WTC11 (cell line): ENCODE data around the gene PRKCB. TPM values are rescaled to one million over a fixed set of nuclear protein-coding genes. Genes with fewer than 3 reads are reported as not detected.

Experiments
- ATAC-seq: fragments of 200-7000 bp; cut with Tn5 transposase; 2 replicates; pipeline ENCODE4 v1.10.0; 2021; ENCODE audit warnings: mild to moderate bottlenecking, moderate library complexity
- CTCF ChIA-PET: fragments of 300-600 bp; sonication (Branson Sonifier 250); formaldehyde crosslinking; loops from one replicate; lab custom pipeline; 2021; ENCODE audit warnings: antibody characterized with exemption; lab: Charles Lee
- POLR2A ChIA-PET: fragments of 350-600 bp; sonication (Branson Sonifier 250); formaldehyde crosslinking; loops from one replicate; lab custom pipeline; 2021; ENCODE audit warnings: antibody characterized with exemption; lab: Charles Lee
- DNase-seq: peaks from one replicate; pipeline ENCODE4 v3.0.0; 2021; ENCODE audit warnings: low spot score
- H3K27ac Mint-ChIP-seq: 2 replicates; pipeline ENCODE4 v1.8.0; 2021; ENCODE audit warnings: mixed read lengths
- H3K27me3 Mint-ChIP-seq: 2 replicates; pipeline ENCODE4 v1.8.0; 2021; ENCODE audit warnings: low read depth, mild to moderate bottlenecking, moderate library complexity, mixed read lengths
- H3K36me3 Mint-ChIP-seq: 2 replicates; pipeline ENCODE4 v1.8.0; 2021; ENCODE audit warnings: mixed read lengths
- H3K4me1 Mint-ChIP-seq: 2 replicates; pipeline ENCODE4 v1.8.0; 2022; ENCODE audit warnings: mixed read lengths
- H3K4me3 Mint-ChIP-seq: 2 replicates; pipeline ENCODE4 v1.8.0; 2021; ENCODE audit warnings: mild to moderate bottlenecking, moderate library complexity, mixed read lengths
- H3K9me3 Mint-ChIP-seq: 2 replicates; pipeline ENCODE4 v1.8.0; 2021; ENCODE audit warnings: mixed read lengths
- ESRRA ChIP-seq: sonication (generic); formaldehyde crosslinking; IDR thresholded peaks from 2 replicates; pipeline ENCODE4 v1.8.1; 2022; ENCODE audit warnings: mild to moderate bottlenecking, missing genetic modification reagents, borderline replicate concordance
- NR3C1 ChIP-seq: sonication (generic); formaldehyde crosslinking; conservative IDR thresholded peaks from 2 replicates; pipeline ENCODE4 v1.8.1; 2023; ENCODE audit warnings: low read depth, mild to moderate bottlenecking, missing genetic modification reagents
- PRRX2 ChIP-seq: fragments of 250-450 bp; sonication (Bioruptor Pico); IDR thresholded peaks from 2 replicates; pipeline ENCODE4 v1.8.0; 2021; ENCODE audit warnings: mild to moderate bottlenecking
- SMAD3 ChIP-seq: sonication (generic); formaldehyde crosslinking; IDR thresholded peaks from 2 replicates; pipeline ENCODE4 v1.8.0; 2022; ENCODE audit warnings: missing genetic modification reagents, mild to moderate bottlenecking, borderline replicate concordance
- SMAD4 ChIP-seq: sonication (generic); formaldehyde crosslinking; IDR thresholded peaks from 2 replicates; pipeline ENCODE4 v1.8.0; 2022; ENCODE audit warnings: mild to moderate bottlenecking, missing genetic modification reagents
- TEAD1 ChIP-seq: sonication (generic); formaldehyde crosslinking; IDR thresholded peaks from 2 replicates; pipeline ENCODE4 v1.8.0; 2022; ENCODE audit warnings: mild to moderate bottlenecking, missing genetic modification reagents
- ZBTB21 ChIP-seq: sonication (generic); formaldehyde crosslinking; IDR thresholded peaks from 2 replicates; pipeline ENCODE4 v1.8.1; 2023; ENCODE audit warnings: mild to moderate bottlenecking, missing genetic modification reagents, borderline replicate concordance
- ZNF396 ChIP-seq: fragments of 250-450 bp; sonication (Bioruptor Pico); IDR thresholded peaks from 2 replicates; pipeline ENCODE4 v1.8.0; 2021; ENCODE audit warnings: mild to moderate bottlenecking, moderate library complexity, borderline replicate concordance
- ZNF416 ChIP-seq: fragments of 250-450 bp; sonication (Bioruptor Pico); IDR thresholded peaks from 2 replicates; pipeline ENCODE4 v1.9.0; 2021; ENCODE audit warnings: mild to moderate bottlenecking, inconsistent platforms
- ZNF671 ChIP-seq: fragments of 250-450 bp; sonication (Bioruptor Pico); IDR thresholded peaks from 2 replicates; pipeline ENCODE4 v1.8.0; 2021; ENCODE audit warnings: mild to moderate bottlenecking
- total RNA-seq: library from RNA; stranded (reverse); gene quantifications from 3 replicates; pipeline ENCODE4 v1.2.3, GENCODE V29; 2021
- TF ChIP-seq, protein P1 (sequence below): sonication (generic); formaldehyde crosslinking; IDR thresholded peaks from 2 replicates; pipeline ENCODE4 v1.8.1; 2023; ENCODE audit warnings: mild to moderate bottlenecking, missing genetic modification reagents
- TF ChIP-seq, protein P2 (sequence below): sonication (generic); formaldehyde crosslinking; IDR thresholded peaks from 2 replicates; pipeline ENCODE4 v1.8.0; 2022; ENCODE audit warnings: missing genetic modification reagents
- TF ChIP-seq, protein P3 (sequence below): fragments of 250-450 bp; sonication (Bioruptor Pico); IDR thresholded peaks from 2 replicates; pipeline ENCODE4 v1.9.0; 2021; ENCODE audit warnings: mild to moderate bottlenecking
- TF ChIP-seq, protein P4 (sequence below): sonication (generic); formaldehyde crosslinking; conservative IDR thresholded peaks from 2 replicates; pipeline ENCODE4 v1.8.1; 2022; ENCODE audit warnings: mild to moderate bottlenecking, missing genetic modification reagents
- TF ChIP-seq, protein P5 (sequence below): fragments of 200-600 bp; IDR thresholded peaks from 2 replicates; pipeline ENCODE4 v1.8.0; 2022; ENCODE audit warnings: antibody characterized with exemption
- TF ChIP-seq, protein P6 (sequence below): sonication (generic); formaldehyde crosslinking; IDR thresholded peaks from 2 replicates; pipeline ENCODE4 v1.8.0; 2023; ENCODE audit warnings: mild to moderate bottlenecking, missing genetic modification reagents

Gene PRKCB
- total RNA-seq, 1 experiment from 2014 or later = 6.9 TPM

DNA sequence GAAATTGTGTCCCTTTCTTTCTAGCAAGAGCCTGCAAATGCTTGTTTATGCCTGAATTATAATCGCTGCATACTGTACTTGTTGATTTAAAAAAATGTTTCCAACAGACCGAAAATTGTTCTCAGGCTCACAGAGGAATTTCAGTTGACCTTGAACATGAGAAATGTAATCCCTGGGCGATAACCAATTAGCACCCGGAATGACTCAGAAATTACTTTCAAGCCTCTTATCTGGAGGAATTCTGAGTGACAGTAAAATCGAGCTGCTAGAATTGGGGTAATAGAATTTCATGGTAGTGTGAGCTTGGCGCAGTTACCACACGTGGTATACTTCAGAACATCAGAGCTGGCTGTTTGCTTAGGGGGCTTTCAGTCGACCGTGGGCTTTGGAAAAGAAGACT is 281.2 kb downstream of the PRKCB start (continued):
- TF ChIP-seq, protein P1, sequence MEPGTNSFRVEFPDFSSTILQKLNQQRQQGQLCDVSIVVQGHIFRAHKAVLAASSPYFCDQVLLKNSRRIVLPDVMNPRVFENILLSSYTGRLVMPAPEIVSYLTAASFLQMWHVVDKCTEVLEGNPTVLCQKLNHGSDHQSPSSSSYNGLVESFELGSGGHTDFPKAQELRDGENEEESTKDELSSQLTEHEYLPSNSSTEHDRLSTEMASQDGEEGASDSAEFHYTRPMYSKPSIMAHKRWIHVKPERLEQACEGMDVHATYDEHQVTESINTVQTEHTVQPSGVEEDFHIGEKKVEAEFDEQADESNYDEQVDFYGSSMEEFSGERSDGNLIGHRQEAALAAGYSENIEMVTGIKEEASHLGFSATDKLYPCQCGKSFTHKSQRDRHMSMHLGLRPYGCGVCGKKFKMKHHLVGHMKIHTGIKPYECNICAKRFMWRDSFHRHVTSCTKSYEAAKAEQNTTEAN (CRISPR knock-in tag) = no peak

DNA sequence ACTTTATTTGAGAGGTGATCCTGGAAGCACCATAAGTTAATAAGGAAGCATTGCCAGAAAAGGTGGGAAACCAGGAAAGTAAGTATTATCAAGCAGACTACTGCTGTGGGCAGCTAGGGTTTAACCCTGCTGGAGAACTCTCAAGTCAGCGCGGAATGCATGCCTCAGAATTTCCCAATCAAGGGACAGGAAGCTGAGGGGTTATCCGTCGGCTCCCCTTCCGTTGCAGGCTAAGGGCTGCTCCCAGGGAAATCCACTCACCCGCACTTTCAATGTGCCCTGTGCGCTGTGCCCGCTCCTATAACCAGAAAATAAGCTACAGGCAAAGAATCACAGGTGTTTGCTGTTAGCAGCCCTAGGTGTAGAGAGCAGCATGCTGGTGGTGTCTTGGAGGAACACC is 281.9 kb downstream of the PRKCB start:
- no peak overlapping the region for H3K4me3 Mint-ChIP-seq
- TF ChIP-seq, protein P2, sequence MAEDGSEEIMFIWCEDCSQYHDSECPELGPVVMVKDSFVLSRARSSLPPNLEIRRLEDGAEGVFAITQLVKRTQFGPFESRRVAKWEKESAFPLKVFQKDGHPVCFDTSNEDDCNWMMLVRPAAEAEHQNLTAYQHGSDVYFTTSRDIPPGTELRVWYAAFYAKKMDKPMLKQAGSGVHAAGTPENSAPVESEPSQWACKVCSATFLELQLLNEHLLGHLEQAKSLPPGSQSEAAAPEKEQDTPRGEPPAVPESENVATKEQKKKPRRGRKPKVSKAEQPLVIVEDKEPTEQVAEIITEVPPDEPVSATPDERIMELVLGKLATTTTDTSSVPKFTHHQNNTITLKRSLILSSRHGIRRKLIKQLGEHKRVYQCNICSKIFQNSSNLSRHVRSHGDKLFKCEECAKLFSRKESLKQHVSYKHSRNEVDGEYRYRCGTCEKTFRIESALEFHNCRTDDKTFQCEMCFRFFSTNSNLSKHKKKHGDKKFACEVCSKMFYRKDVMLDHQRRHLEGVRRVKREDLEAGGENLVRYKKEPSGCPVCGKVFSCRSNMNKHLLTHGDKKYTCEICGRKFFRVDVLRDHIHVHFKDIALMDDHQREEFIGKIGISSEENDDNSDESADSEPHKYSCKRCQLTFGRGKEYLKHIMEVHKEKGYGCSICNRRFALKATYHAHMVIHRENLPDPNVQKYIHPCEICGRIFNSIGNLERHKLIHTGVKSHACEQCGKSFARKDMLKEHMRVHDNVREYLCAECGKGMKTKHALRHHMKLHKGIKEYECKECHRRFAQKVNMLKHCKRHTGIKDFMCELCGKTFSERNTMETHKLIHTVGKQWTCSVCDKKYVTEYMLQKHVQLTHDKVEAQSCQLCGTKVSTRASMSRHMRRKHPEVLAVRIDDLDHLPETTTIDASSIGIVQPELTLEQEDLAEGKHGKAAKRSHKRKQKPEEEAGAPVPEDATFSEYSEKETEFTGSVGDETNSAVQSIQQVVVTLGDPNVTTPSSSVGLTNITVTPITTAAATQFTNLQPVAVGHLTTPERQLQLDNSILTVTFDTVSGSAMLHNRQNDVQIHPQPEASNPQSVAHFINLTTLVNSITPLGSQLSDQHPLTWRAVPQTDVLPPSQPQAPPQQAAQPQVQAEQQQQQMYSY (CRISPR knock-in tag) = peak; percentile 75
- TF ChIP-seq ZBTB21 (CRISPR knock-in tag) = no peak
- TF ChIP-seq, all 79 proteins: peak for 1
- peaks cover 7% of the 10 kb centered on the region; the same call in 1 of the 2 replicates for H3K36me3 Mint-ChIP-seq
- H3K27ac Mint-ChIP-seq = no peak overlapping the region
- no peaks in the 10 kb centered on the region; the same call in 1 of the 2 replicates for H3K27me3 Mint-ChIP-seq
- DNase-seq (no peak), ATAC-seq (peak; percentile 83)
- ChIA-PET POLR2A (interaction anchor here (0.6 kb wide), 1 partner anchor 44 kb away, joined by 3 read pairs; no protein-coding TSS in a partner anchor), CTCF (interaction anchor here (0.8 to 2.1 kb wide), 7 partner anchors 20 to 390 kb away, joined by 3 to 10 read pairs (median 4); no protein-coding TSS in a partner anchor)
- peaks cover 11% of the 10 kb centered on the region for H3K9me3 Mint-ChIP-seq
- H3K4me1 Mint-ChIP-seq = peaks cover 49% of the 10 kb centered on the region

DNA sequence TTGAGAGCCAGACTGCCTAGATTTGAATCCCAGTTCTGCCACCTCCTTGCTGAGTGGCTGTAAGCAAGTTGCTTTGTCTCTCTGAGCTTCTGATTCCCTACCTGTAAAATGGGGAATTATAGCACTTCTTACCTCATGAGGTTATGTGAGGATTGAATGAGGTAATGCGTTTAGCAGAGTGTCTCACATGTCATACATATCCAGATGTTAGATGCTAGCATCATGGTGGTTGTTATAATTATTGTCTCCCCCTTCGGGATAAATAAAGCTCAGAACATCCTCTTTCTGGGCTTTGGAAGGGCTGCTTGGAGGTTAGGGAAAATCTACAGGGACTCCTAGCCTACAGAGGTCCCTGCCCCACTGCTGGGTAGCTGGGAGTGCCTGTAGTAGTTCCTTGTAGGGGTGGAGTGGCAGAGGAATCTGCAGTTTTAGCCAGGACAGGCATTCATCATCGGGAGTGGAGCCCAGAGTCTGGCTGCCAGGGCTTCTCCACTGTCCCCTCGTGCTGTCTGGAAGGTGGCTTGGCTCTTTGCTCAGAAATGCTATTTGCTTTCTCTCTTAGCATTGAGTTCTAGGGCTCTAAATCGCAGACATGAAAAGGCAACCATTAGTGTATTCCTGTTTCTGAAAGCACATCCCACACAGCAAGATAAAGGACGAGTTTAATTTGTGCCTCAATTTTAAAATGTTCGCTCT is 282.5 kb downstream of the PRKCB start:
- no peak for DNase-seq
- no peaks in the 10 kb centered on the region; the same call in 1 of the 2 replicates for H3K27me3 Mint-ChIP-seq
- POLR2A ChIA-PET = interaction anchor here (0.6 kb wide), 1 partner anchor 45 kb away, joined by 3 read pairs; no protein-coding TSS in a partner anchor
- H3K4me1 Mint-ChIP-seq = peaks cover 43% of the 10 kb centered on the region
- ATAC-seq = peak; percentile 39
- CTCF ChIA-PET = interaction anchor here (0.8 to 2.1 kb wide), 7 partner anchors 20 to 390 kb away, joined by 3 to 10 read pairs (median 4); no protein-coding TSS in a partner anchor
- peaks cover 7% of the 10 kb centered on the region; the same call in 1 of the 2 replicates for H3K36me3 Mint-ChIP-seq
- peaks cover 11% of the 10 kb centered on the region for H3K9me3 Mint-ChIP-seq
- peak overlapping the region; percentile 64; the same call in 1 of the 2 replicates for H3K27ac Mint-ChIP-seq
- no peak overlapping the region for H3K4me3 Mint-ChIP-seq
- TF ChIP-seq, protein P3, sequence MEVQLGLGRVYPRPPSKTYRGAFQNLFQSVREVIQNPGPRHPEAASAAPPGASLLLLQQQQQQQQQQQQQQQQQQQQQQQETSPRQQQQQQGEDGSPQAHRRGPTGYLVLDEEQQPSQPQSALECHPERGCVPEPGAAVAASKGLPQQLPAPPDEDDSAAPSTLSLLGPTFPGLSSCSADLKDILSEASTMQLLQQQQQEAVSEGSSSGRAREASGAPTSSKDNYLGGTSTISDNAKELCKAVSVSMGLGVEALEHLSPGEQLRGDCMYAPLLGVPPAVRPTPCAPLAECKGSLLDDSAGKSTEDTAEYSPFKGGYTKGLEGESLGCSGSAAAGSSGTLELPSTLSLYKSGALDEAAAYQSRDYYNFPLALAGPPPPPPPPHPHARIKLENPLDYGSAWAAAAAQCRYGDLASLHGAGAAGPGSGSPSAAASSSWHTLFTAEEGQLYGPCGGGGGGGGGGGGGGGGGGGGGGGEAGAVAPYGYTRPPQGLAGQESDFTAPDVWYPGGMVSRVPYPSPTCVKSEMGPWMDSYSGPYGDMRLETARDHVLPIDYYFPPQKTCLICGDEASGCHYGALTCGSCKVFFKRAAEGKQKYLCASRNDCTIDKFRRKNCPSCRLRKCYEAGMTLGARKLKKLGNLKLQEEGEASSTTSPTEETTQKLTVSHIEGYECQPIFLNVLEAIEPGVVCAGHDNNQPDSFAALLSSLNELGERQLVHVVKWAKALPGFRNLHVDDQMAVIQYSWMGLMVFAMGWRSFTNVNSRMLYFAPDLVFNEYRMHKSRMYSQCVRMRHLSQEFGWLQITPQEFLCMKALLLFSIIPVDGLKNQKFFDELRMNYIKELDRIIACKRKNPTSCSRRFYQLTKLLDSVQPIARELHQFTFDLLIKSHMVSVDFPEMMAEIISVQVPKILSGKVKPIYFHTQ = no peak
- no peak for TF ChIP-seq ZNF671 (CRISPR knock-in tag)
- TF ChIP-seq SMAD3 (CRISPR knock-in tag) = no peak
- TF ChIP-seq SMAD4 (CRISPR knock-in tag) = no peak
- no peak for TF ChIP-seq ESRRA (CRISPR knock-in tag)
- TF ChIP-seq, protein P4, sequence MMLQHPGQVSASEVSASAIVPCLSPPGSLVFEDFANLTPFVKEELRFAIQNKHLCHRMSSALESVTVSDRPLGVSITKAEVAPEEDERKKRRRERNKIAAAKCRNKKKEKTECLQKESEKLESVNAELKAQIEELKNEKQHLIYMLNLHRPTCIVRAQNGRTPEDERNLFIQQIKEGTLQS (CRISPR knock-in tag) = no peak
- TF ChIP-seq ZNF416 (CRISPR knock-in tag) = no peak
- TF ChIP-seq, protein P1 (CRISPR knock-in tag) = no peak
- no peak for TF ChIP-seq TEAD1
- TF ChIP-seq, protein P5, sequence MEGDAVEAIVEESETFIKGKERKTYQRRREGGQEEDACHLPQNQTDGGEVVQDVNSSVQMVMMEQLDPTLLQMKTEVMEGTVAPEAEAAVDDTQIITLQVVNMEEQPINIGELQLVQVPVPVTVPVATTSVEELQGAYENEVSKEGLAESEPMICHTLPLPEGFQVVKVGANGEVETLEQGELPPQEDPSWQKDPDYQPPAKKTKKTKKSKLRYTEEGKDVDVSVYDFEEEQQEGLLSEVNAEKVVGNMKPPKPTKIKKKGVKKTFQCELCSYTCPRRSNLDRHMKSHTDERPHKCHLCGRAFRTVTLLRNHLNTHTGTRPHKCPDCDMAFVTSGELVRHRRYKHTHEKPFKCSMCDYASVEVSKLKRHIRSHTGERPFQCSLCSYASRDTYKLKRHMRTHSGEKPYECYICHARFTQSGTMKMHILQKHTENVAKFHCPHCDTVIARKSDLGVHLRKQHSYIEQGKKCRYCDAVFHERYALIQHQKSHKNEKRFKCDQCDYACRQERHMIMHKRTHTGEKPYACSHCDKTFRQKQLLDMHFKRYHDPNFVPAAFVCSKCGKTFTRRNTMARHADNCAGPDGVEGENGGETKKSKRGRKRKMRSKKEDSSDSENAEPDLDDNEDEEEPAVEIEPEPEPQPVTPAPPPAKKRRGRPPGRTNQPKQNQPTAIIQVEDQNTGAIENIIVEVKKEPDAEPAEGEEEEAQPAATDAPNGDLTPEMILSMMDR = no peak
- TF ChIP-seq ZBTB21 (CRISPR knock-in tag) = no peak
- no peak for TF ChIP-seq NR3C1 (CRISPR knock-in tag)
- no peak for TF ChIP-seq PRRX2 (CRISPR knock-in tag)
- TF ChIP-seq, protein P6, sequence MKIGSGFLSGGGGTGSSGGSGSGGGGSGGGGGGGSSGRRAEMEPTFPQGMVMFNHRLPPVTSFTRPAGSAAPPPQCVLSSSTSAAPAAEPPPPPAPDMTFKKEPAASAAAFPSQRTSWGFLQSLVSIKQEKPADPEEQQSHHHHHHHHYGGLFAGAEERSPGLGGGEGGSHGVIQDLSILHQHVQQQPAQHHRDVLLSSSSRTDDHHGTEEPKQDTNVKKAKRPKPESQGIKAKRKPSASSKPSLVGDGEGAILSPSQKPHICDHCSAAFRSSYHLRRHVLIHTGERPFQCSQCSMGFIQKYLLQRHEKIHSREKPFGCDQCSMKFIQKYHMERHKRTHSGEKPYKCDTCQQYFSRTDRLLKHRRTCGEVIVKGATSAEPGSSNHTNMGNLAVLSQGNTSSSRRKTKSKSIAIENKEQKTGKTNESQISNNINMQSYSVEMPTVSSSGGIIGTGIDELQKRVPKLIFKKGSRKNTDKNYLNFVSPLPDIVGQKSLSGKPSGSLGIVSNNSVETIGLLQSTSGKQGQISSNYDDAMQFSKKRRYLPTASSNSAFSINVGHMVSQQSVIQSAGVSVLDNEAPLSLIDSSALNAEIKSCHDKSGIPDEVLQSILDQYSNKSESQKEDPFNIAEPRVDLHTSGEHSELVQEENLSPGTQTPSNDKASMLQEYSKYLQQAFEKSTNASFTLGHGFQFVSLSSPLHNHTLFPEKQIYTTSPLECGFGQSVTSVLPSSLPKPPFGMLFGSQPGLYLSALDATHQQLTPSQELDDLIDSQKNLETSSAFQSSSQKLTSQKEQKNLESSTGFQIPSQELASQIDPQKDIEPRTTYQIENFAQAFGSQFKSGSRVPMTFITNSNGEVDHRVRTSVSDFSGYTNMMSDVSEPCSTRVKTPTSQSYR (CRISPR knock-in tag) = no peak
- TF ChIP-seq ZNF396 (CRISPR knock-in tag) = no peak
